ENCODE data around the gene PTGER1.

DNA sequence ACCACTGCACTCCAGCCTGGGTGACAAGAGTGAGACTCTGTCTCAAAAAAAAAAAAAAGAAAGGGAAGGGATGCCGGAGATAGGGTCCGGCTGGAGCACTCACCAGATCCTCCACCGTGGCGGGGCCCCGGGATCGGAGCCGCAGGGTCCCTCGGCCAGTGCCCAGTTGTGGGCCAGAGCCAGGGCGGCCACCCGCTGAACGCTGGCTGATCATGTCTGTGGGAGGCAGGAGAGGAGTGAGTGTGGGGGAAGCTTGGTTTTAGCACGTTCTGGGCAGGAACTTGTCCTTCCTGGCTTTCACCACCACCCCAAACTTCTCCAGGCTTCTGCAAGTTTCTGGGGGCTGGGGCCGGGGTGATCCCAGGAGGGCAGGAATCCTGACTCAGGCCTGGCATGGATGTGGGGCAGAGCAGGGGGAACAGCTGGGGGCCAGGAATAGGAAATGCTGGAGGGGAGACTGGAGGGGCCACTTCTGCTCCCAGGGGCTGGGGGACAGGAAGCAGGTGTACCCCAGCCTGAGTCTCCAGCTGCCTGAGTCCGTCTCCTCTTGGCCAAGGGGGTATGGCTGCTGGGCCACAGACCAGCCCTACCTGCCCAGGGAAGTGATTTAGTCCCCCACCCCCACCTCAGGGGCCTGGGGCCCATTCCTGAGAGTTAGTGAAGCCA lies 4.3 kb upstream of the PTGER1 start:
- TF ChIP-seq, protein P1, sequence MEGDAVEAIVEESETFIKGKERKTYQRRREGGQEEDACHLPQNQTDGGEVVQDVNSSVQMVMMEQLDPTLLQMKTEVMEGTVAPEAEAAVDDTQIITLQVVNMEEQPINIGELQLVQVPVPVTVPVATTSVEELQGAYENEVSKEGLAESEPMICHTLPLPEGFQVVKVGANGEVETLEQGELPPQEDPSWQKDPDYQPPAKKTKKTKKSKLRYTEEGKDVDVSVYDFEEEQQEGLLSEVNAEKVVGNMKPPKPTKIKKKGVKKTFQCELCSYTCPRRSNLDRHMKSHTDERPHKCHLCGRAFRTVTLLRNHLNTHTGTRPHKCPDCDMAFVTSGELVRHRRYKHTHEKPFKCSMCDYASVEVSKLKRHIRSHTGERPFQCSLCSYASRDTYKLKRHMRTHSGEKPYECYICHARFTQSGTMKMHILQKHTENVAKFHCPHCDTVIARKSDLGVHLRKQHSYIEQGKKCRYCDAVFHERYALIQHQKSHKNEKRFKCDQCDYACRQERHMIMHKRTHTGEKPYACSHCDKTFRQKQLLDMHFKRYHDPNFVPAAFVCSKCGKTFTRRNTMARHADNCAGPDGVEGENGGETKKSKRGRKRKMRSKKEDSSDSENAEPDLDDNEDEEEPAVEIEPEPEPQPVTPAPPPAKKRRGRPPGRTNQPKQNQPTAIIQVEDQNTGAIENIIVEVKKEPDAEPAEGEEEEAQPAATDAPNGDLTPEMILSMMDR (IDR thresholded peaks at IDR 0.05; ENCODE audit: insufficient read depth, low read depth, low read length) = no peak
- TF ChIP-seq EZH2 (IDR thresholded peaks at IDR 0.05; ENCODE audit: insufficient read depth, low read length) = no peak
